ENCODE measurements around the gene SLC7A9.
"Not testable (repeated sequence)": the region's sequence is repeated elsewhere in the genome, so short reads cannot be mapped to it uniquely, and the experiment has no call there.

The SLC7A9 gene

DNA sequence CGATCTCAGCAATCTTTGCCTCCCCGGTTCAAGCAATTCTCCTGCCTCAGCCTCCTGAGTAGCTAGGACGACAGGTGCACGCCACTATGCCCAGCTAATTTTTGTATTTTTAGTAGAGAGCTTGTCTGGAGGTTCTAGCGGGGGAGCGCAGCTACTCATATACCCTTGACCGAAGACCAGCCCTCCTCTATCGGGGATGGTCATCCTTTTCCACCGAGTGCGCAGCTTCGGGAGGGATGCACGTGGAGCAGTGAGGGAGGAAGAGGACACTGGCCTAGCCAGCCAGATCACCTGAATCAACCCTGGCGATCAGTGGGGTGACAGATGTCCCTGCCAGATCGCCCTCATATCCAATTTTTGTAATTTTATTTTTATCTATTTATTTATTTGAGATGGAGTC, 6.8 kb downstream of the SLC7A9 start:
- FAIRE-seq: no peak

DNA sequence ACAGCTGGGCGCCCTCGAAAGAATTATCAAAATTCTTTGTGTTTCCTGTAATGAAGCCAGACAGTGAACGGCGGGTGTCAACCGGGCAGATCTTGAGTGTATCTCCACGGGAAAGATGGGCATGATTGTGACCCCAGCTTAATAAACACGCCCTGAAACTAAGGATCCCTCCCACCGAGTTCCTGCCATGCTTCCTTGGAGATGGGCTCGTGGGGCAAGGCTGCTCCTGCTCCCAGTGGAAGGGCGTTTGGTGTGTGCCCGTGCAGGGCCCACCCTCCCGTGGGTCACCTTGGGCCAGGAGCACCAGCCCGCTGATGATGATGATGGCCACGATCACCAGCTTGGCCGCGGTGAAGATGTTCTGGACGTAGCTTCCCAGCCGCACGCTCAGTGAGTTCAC, 7.4 kb downstream of the SLC7A9 start:
- no peak for FAIRE-seq

DNA sequence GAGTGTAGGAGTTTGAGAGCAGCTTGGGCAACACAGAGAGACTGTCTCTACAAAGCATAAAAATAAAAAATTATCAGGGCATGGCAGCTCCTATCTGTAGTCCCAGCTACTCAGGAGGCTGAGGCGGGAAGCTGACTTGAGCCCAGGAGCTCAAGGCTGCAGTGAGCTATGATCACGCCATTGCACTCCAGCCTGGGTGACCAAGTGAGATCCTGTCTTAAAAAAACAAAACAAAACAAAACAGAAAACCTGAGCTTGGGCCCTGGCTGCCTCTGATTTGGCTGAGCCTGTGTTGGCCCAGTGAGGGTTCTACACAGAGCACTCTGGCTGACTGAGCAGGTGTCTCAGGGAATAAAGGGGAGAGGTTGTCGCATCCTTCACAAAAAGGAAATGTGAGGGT, 8.0 kb downstream of the SLC7A9 start:
- no peak for FAIRE-seq

DNA sequence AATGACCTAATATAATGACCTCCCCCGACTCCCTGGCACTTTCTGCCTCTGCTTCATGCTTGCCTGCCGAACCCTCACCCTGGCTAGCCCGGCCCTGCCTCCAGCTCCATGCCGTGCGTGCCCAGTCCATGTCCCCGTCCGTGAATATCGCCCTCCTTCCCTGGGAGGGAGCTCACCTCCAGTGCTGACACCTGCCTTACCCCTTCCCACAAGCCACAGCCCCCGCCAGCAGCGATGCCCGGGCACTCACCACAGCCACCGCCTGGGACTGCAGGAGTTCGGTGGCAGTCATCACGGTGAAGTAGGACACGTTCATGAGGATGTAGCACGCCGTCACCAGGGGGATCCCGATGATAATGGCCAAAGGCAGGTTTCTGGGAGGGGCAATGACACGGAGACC, 10.0 kb downstream of the SLC7A9 start:
- FAIRE-seq: no peak

DNA sequence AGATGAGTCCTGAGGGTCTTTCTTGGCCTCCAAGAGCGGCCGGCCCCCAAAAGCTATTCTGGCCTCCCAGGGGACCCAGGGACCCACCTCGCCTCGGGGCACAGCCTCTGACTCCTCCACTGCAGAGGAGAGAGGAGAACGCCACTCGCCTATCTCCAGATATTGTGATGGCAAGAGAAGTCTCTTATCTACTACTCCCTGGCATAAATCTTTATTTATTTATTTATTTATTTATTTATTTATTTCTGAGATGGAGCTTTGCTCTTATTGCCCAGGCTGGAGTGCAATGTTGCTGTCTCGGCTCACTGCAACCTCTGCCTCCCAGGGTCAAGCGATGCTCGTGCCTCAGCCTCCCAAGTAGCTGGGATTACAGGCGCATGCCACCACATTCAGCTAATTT, 11.0 kb downstream of the SLC7A9 start:
- no peak for FAIRE-seq

DNA sequence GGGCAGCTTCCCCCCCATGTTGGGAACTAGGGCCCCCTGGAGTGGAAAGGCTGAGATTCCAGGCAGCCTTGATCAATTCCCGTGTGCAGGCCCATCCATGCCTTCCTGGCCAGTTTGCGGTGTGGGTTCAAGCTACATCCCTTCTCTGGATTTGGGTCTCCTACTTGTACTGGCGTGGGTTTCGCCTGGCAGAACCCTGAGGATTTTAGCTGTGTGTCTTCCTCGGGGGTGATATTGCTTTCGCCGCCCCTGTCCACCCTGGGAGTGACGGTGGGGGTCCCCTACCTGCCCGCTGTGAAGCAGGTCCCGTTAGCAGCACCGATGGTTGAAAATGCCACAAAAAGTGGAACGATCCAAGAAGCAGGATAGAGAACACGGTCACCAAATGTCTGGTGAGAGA, 11.4 kb downstream of the SLC7A9 start:
- FAIRE-seq: no peak

DNA sequence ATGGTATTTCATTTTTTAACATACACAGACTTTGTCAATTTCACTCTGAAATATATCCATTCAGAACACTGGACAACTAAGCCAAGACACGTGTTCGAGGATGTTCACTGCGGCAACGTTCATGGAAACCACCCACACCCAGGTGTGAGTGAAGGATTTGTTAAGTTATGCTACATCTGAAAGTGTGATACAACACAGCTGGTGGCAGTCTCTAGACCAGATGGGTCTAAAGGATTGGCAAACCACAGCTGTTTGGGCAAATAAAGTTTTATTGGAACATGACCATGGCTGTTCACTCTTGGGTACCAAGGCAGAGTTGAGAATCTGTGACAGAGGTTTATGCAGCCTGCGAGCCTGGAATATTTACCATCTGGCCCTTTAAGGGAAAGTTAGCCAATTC, 12.0 kb downstream of the SLC7A9 start:
- no peak for FAIRE-seq

DNA sequence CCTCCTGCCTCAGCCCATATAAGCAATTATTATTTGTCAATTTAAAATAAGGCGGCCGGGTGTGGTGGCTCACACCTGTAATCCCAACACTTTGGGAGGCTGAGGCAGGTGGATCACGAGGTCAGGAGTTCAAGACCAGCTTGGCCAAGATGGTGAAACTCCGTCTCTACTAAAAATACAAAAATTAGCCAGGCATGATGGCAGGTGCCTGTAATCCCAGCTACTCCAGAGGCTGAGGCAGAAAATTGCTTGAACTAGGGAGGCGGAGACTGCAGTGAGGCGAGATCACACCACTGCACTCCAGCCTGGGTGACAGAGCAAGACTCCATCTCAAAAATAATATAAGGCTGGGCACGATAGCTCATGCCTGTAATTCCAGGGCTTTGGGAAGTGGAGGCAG, 12.7 kb downstream of the SLC7A9 start:
- FAIRE-seq: not testable (repeated sequence)

DNA sequence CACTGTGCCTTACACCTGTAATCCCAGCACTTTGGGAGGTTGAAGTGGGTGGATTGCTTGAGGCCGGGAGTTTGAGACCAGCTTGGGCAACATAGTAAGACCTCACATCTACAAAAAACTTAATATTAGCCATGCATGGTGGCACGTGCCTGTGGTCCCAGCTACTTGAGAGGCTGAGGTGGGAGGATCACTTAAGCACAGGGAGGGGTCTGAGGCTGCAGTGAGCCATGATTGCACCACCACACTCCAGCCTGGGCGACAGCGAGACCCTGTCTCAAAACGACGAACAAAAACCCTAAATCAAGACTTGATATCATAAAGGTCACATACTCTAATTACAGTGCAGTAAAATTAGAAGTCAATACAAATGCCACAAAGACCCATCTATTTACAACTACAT, 17.4 kb downstream of the SLC7A9 start:
- FAIRE-seq: no peak

DNA sequence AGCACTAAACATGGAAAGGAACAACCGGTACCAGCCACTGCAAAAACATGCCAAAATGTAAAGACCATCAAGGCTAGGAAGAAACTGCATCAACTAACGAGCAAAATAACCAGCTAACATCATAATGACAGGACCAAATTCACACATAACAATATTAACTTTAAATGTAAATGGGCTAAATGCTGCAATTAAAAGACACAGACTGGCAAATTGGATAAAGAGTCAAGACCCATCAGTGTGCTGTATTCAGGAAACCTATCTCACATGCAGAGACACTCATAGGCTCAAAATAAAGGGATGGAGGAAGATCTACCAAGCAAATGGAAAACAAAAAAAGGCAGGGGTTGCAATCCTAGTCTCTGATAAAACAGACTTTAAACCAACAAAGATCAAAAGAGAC, 21.5 kb downstream of the SLC7A9 start:
- FAIRE-seq: not testable (repeated sequence)

DNA sequence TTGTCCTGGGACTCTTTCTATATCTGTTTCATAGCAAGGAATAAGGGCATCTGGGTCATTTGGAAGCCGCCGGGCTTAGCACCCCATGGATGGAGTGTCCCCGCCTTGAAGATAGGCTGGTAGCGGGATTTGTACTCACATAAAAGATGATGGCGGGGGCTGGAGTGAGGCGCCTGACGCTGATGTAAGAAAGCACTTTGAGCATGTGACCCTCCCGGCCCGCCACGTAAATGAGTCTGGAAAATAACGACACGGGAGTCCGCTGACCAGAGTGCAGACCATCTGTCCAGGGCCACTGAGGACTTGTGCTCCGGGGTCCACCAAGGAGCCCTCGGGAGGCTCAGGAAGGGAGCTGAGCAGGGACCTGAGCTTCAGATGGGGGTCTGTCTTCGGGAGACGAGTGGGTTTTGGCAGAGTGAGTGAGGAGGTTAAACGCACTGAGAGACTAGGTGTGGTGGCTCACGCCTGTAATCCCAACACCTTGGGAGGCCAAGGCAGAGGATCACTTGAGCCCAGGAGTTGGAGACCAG, 25.8 kb downstream of the SLC7A9 start:
- no peak for FAIRE-seq

DNA sequence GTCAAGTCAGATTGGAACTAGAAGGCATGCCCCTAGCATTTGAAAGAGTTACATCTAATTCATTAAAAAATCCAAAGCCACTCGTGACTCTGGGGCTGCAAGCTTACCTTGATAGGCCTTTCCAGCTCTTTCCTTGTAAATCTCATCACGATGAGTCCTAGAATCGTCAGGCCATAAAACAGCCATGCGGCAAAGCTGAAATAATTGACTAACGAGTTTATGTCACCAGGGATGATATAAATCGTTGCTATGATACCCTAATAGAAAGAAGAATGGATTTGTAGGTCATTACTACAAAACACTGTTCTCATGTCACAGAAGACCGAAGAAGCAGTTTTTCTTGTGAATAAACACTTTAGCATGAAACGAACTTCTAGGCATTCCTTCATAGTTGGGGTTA, 27.5 kb downstream of the SLC7A9 start:
- FAIRE-seq: no peak

DNA sequence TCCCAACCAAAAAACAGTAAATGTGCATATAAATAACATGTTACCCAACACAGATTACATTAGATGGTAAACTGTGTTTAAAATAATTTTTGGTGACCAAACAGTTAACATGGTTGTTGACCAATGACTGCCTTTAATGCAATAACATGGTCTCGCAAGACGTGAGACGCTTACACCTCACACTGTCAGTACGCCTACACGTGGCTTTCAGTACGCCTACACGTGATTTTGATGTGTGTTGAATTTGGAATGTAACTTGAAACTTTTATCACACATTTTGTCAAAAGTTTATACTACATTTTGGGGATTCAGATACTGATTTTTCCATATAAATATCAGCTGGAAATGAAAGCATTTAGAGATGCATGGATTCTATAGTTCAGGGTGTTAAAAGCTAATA, 32.0 kb downstream of the SLC7A9 start:
- FAIRE-seq: no peak

DNA sequence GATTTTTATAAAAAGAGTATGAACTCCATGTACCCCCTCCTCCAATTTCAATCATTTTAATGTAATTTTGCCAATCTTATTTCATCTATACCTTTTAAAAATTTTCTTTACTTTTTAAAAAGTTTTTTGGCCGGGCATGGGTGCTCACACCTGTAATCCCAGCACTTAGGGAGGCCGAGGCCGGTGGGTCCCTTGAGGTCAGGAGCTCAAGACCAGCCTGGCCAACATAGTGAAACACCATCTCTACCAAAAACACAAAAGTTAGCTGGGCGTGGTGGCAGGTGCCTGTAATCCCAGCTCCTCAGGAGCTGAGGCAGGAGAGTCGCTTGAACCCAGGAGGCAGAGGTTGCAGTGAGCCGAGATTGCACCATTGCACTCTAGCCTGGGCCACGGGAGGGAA, 36.2 kb downstream of the SLC7A9 start:
- FAIRE-seq: not testable (repeated sequence)

DNA sequence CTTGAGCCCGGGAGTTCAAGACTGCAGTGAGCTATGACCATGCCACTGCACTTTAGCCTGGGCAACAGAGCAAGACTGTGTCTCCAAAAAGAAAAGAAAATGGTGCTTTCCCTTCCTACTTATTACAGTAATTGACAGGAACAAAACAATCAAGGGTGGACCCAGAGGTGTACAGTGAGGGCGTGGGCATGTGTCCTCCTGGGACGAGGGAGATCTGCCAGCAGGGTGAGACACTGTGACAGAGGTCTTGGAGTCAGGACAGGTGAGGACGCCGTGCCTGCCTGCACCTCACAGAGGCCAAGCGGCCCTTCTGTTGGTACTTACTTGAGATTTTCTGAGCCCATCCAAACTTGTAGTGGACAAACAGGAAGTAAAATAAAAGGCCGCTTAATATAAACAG, 36.7 kb downstream of the SLC7A9 start:
- FAIRE-seq: not testable (repeated sequence)

DNA sequence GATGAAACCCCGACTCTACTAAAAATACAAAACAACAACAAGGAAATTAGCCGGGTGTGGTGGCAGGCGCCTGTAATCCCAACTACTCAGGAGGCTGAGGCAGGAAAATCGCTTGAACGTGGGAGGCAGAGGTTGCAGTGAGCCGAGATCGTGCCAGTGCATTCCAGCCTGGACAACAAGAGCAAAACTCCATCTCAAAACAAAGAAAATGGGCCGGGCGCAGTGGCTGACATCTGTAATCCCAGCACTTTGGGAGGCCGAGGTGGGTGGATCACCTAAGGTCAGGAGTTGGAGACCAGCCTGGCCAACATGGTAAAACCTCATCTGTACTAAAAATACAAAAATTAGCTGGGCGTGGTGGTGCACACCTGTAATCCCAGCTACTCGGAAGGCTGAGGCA, 37.5 kb downstream of the SLC7A9 start:
- not testable (repeated sequence) for FAIRE-seq

DNA sequence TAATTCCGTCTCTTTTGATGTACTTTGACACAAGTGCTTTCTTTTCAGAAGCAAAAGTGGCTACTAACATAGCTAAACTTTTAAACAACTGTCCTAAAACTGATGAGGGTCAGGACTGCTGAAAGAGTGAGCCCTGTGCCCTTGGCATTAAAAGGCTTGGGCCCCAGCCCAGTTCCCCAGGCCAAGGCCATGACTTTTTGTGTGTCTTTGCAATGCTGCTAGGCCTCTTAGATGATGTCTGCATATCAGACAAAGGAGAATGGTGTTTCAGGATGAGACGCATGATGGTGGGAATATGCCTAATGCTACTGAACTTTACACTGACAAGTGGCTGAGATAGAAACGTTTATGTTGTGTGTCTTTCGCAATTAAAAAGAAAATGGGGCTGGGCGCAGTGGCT, 38.0 kb downstream of the SLC7A9 start:
- FAIRE-seq: no peak

DNA sequence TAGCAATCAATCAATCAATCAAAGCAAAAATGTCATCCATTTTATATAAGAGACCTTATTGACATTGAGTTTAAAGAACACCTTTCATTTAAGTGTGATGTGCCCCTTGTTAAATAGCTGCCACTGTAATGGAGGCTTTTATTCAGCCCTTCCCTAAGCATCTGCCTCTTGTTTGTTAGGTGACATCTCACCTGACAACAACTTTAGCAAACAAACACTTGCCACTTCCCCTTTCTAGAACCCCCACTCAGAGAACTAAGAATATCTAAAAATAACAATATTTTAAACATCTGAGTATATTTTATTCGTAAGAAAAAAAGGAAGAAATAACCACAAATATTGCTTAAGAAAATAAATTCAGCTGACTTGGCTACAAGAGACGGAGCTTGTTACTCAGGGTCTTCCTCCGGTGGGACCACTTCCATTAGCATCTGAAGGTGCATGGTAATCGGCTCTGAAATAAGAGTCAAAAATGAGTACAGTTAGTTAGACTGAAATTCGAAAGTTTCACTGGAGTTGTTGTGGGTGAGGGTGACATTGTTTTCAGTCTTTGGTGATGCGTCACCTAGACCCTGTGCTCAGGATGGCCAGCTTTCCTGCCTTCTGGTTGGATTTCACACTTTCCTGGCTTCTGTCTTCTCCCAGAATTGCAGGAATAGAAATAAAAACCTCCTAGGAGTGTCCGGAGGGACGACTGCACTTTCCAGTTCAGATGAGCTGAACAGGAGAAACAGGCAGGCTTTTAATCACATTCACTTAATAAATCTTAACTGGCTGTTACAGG, 39.1 kb downstream of the SLC7A9 start:
- FAIRE-seq: no peak

DNA sequence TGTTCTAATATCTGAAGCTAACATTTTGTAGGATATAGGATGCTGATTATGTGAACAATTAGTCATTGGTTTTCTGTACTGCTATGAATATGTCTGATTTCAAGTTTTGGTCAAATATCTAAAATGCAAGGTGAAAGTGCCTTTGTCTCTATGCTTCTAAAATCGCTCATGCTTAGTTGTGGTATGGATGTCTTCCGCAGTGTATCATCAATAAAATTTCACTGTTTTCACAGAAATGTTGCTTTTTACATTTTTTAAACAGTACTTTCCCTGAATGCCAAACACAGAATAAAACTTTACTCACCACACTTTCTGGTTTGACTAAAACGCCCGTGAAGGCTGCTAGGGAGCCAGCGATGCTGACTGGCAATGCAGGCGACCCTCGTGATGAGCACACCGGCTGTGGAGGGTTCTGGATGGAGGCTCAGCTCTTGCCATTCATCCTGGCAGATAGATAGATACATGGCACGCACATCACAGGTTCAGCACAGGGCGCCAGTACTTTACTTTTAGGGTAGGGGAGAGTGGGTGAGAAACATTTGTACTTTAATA, 40.1 kb downstream of the SLC7A9 start:
- no peak for FAIRE-seq

DNA sequence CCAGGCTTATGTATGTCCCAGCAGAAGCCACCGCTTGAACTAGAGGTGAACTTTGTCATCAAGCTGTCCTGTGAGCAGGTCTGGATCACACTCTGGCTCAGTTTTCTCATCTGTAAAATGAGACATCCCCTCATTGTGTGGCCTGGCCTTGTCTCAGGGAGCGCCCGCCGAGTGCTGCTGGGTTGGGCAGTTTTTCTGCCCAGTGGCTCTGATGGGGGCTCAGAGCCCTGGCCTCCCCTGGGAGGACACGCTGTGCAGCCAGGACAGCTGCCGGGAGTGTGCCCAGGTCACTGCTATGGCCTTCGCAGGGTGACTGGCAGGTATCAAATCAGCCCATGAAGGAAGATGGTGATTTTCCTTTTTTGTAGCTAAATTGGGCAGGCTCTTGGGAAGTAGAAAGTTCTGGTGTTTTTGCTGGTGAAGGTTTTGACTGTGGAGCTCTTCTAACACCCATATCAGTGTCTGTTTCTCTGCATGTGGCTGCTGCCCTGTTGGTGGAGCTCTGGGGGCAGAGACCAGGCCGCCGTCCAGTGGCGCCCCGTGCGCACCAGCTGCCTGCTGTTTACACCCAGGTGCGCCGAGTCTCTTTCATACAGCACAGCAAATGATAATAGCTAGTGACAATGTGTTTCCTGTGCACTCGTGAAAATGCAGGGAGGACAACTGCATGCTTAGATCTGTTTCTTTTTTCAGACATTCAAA, 40.8 kb downstream of the SLC7A9 start:
- FAIRE-seq: no peak

DNA sequence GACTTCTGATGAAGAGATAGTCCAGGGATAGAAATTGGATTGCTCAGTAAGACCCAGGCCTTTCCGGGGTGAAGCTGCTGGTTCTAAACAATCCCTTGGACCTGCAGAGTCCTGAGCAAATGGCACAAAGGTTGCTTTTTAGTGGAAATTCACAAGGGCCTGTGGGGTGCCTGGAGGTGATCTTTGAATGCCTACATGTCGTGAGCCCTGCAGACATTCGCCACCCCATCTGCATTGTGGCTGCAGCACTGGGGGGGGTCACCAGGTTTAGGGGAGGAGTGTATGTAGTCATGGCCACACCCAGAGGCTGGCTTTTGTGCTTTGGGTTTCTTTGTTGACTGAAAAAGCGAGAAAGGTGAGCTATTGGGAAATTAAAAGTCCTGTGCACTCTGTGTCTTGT, 41.4 kb downstream of the SLC7A9 start:
- FAIRE-seq: no peak

DNA sequence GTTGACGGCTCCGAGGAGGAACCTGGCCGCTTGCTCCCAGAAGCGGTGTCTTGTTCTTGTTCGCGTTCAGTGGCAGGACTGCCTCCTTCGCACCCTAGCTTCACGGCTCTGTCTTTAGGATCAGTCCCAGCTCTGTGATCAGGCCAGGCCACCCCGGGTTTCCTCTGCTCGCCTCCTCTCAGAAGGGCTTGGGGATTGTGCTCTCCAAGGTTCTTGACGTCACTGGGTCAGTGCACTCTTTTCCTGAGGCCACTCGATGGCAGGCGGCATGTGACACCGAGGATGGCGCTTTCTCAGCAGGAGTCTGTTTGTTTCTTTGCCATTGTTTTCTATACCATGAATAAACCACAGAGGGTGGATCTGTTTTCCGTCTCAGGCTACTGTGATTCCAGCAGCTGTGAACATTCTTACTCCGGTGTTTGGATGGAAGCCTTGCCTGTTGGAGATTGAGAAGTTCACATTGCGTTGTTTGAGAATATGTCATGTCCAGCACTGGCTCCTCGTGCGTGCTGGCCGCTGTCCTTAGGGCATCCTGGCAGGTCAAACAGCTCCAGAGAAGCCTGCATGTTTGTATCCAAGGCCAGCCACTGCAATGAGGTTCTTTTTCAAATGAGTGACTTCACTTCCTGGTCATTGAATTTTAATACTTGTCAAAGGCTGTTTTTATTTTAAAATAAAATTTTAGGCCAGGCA, 44.5 kb downstream of the SLC7A9 start:
- FAIRE-seq: no peak

DNA sequence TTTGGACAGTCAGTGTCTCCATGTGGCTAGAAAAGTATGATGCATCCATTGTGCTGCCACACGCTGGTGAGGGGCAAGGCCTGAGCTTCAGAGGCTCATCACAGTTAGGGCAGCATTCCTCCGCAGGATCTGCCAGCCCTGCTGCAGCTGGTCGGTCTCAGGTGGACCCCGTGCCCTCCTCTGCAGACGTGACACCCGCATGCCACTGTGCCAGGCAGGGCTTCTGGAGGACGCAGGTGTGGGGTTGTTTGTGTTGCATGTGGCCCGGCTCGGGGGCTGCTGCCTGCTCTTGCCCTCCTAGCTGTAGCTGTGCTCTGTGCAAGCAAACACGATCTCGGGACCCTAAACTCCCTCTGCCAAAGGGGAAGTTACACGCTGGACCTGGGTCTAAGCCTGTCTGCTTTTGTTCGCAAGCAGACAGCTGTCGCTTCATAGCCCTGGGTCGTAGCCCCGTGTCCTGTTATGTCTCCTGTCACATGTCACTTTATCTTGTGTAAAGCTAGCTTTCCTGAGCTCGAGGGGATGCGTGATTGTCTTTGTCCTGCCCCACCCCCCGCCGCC, 45.3 kb downstream of the SLC7A9 start:
- no peak for FAIRE-seq
